ENCODE results near the gene AVEN.
"Not testable (repeated sequence)": the region's sequence is repeated elsewhere in the genome, so short reads cannot be mapped to it uniquely, and the experiment has no call there.

The AVEN gene

DNA sequence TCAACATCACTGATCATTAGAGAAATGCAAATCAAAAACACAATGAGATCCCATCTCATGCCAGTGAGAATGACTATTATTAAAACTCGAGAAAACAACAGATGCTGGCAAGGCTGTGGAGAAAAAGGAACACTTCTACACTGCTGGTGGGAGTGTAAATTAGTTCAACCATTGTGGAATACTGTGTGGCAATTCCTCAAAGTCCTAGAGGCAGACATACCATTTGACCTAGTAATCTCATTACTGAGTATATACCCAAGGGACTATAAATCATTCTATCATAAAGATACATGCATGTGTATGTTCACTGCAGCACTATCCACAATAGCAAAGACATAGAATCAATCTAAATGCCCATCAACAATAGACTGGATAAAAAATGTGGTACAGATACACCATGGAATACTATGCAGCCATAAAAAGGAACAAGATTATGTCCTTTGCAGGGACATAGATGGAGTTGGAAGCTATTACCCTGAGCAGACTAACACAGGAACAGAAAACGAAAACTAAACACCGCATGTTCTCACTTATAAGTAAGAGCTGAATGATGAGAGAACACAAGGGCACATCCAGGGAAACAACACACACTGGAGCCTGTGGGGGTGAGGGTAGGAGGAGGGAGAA, 15.2 kb upstream of the AVEN start:
- Histone ChIP-seq H3K4me3 (ENCODE audit: control insufficient read depth in 1 of 7, extremely low read depth in 1 of 7, insufficient read depth in 4 of 7, low read depth in 2 of 7, low read length in 6 of 7) (no peak overlapping the region), H3K4me1 (ENCODE audit: control extremely low read depth in 1 of 4, control insufficient read depth in 4 of 4, insufficient read depth in 4 of 4, low read length in 3 of 4) (no peaks in the 10 kb centered on the region), H3K9me3 (ENCODE audit: control extremely low read depth in 1 of 5, control insufficient read depth in 4 of 5, insufficient read depth in 2 of 5, low read depth in 1 of 5, low read length in 4 of 5) (peaks cover 3 to 19% (median 5%) of the 10 kb centered on the region in 5 experiments), H3K27me3 (replicated peaks in 2 of 5; ENCODE audit: control insufficient read depth in 4 of 5, insufficient read depth in 5 of 5, low read length in 4 of 5) (no peaks in the 10 kb centered on the region), H3K27ac (ENCODE audit: insufficient read depth in 1 of 2, low read depth in 1 of 2, low read length in 2 of 2, poor library complexity in 1 of 2, severe bottlenecking in 2 of 2) (no peak overlapping the region), H3K36me3 (ENCODE audit: control insufficient read depth in 4 of 4, insufficient read depth in 4 of 4, low read length in 3 of 4) (no peaks in the 10 kb centered on the region)
- CTCF ChIA-PET: no interaction called here
- POLR2A ChIA-PET: no interaction called here
- DNase-seq: no peak
- 100% methylated on average over 3 of the region's 3 CpGs for WGBS (ENCODE audit: insufficient coverage)

DNA sequence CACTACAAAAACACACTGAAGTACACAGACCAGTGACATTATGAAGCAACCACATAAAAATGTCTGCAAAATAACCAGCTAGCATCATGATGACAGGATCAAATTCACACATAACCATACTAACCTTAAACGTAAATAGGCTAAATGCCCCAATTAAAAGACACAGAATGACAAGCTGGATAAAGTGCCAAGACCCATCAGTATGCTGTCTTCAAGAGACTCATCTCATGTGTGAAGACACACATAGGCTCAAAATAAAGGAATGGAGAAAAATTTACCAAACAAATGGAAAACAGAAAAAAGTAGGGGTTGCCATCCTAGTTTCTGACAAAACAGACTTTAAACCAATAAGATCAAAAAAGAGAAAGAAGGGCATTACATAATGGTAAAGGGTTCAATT, 11.4 kb upstream of the AVEN start:
- H3K4me3 ChIP-seq (ENCODE audit: control insufficient read depth in 1 of 7, extremely low read depth in 1 of 7, insufficient read depth in 4 of 7, low read depth in 2 of 7, low read length in 6 of 7); DNase-seq; H3K4me1 ChIP-seq (ENCODE audit: control extremely low read depth in 1 of 4, control insufficient read depth in 4 of 4, insufficient read depth in 4 of 4, low read length in 3 of 4); H3K27ac ChIP-seq (ENCODE audit: insufficient read depth in 1 of 2, low read depth in 1 of 2, low read length in 2 of 2, poor library complexity in 1 of 2, severe bottlenecking in 2 of 2); H3K36me3 ChIP-seq (ENCODE audit: control insufficient read depth in 4 of 4, insufficient read depth in 4 of 4, low read length in 3 of 4); POLR2A ChIA-PET; H3K27me3 ChIP-seq (replicated peaks in 2 of 5; ENCODE audit: control insufficient read depth in 4 of 5, insufficient read depth in 5 of 5, low read length in 4 of 5): not testable (repeated sequence)
- WGBS (ENCODE audit: insufficient coverage): 100% methylated on average over 1 of the region's 1 CpG
- peaks cover 3 to 28% (median 6%) of the 10 kb centered on the region in 5 experiments for H3K9me3 ChIP-seq (ENCODE audit: control extremely low read depth in 1 of 5, control insufficient read depth in 4 of 5, insufficient read depth in 2 of 5, low read depth in 1 of 5, low read length in 4 of 5)
- CTCF ChIA-PET: interaction anchor here (4.5 kb wide), 1 partner anchor 12 kb away, joined by 18 read pairs; no protein-coding TSS in a partner anchor

DNA sequence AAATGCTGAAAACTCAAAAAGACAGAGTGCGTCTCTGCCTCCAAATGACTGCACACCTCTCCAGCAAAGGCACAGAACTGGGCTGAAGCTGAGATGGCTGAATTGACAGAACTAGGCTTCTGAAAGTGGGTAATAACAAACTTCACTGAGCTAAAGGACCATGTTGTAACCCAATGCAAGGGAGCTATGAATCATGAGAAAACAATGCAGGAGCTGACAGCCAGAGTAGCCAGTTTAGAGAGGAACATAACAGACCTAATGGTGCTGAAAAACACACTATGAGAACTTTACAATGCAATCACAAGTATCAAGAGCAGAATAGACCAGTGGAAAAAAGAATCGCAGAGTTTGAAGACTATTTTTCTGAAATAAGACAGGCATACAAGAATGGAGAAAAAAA, 10.1 kb upstream of the AVEN start:
- peaks cover 3 to 28% (median 6%) of the 10 kb centered on the region in 5 experiments for H3K9me3 ChIP-seq (ENCODE audit: control extremely low read depth in 1 of 5, control insufficient read depth in 4 of 5, insufficient read depth in 2 of 5, low read depth in 1 of 5, low read length in 4 of 5)
- no peak overlapping the region for H3K27ac ChIP-seq (ENCODE audit: insufficient read depth in 1 of 2, low read depth in 1 of 2, low read length in 2 of 2, poor library complexity in 1 of 2, severe bottlenecking in 2 of 2)
- ChIA-PET POLR2A (no interaction called here), CTCF (interaction anchor here (1.0 to 4.5 kb wide), 2 partner anchors 13 to 20 kb away, joined by 4 to 18 read pairs; no protein-coding TSS in a partner anchor)
- no peak overlapping the region for H3K4me3 ChIP-seq (ENCODE audit: control insufficient read depth in 1 of 7, extremely low read depth in 1 of 7, insufficient read depth in 4 of 7, low read depth in 2 of 7, low read length in 6 of 7)
- WGBS (ENCODE audit: insufficient coverage): 100% methylated on average over 2 of the region's 2 CpGs
- no peaks in the 10 kb centered on the region for H3K27me3 ChIP-seq (replicated peaks in 2 of 5; ENCODE audit: control insufficient read depth in 4 of 5, insufficient read depth in 5 of 5, low read length in 4 of 5)
- DNase-seq: no peak
- no peaks in the 10 kb centered on the region for H3K4me1 ChIP-seq (ENCODE audit: control extremely low read depth in 1 of 4, control insufficient read depth in 4 of 4, insufficient read depth in 4 of 4, low read length in 3 of 4)
- no peaks in the 10 kb centered on the region for H3K36me3 ChIP-seq (ENCODE audit: control insufficient read depth in 4 of 4, insufficient read depth in 4 of 4, low read length in 3 of 4)

DNA sequence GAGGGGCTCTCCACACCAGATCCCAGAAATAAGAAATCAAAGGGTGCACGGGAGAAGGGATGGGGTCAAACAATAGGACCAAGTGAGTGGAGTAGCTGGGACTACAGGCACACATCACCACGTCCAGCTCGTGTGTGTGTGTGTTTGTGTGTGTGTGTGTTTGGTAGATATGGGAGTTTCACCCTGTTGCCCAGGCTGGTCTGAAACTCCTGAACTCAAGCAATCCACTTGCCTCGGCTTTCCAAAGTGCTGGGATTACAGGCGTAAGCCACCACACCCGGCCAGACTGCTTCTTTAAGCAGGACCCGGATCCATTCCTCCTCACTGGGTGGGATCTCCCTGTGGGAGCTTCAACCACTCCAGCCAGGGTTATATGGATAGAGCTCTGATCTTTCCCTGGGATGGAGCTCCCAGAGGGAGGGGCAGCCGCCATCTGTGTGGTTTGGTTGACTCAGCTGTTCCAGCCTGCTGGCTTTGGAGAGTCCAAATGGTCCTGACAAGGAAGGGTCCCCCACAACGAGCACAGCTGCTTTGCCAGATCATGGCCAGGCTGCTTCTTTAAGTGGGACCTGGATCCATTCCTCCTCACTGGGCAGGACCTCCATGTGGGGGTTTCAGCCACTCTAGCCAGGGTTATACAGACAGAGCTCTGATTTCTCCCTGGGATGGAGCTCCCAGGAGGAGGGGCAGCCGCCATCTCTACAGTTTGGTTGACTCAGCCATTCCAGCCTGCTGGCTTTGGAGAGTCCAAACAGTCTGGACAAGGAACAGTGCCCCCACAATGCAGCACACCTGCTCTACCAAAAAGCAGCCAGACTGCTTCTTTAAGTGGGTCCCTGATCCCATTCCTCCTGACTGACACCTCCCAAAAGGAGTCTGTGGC, 9.1 kb upstream of the AVEN start:
- WGBS (ENCODE audit: insufficient coverage): 96% methylated on average over 4 of the region's 10 CpGs

DNA sequence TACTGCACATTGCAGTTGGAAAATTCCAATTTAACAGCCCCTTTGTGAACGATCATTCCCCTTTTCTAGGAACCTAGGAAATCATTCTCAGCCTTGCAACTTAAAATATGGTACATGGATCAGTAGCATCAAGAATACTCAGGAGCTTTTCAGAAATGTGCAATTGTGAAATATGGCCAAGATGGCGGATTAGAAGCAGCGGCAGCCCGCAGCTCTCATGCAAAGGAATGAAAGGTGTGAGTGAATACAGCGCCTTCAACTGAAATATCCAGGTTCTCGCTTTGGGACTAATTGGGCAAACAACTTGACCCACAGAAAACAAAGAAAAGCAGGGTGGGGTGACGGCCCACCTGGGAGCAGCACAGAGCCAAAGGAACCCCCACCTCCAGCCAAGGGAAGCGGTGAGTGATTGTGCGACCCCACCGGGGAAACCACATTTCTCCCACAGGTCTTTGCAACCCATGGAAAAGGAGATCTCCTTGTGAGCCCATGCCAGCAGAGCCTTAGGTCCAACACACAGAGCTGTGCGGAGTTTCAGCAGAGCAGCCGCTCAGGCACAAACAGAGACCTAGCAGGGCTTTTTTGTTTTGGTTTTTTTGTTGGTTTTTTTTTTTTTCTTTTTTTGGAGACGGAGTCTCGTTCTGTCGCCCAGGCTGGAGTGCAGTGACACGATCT, 7.6 kb upstream of the AVEN start:
- ChIA-PET CTCF (no interaction called here), POLR2A (no interaction called here)

More for the DNA sequence above, 9.1 kb upstream of the AVEN start:
- no peaks in the 10 kb centered on the region for H3K4me1 ChIP-seq (ENCODE audit: control extremely low read depth in 1 of 4, control insufficient read depth in 4 of 4, insufficient read depth in 4 of 4, low read length in 3 of 4)
- POLR2A ChIA-PET: interaction anchor here (0.6 kb wide), 1 partner anchor 387 kb away, joined by 3 read pairs; no protein-coding TSS in a partner anchor
- H3K9me3 ChIP-seq (ENCODE audit: control extremely low read depth in 1 of 5, control insufficient read depth in 4 of 5, insufficient read depth in 2 of 5, low read depth in 1 of 5, low read length in 4 of 5): peaks cover 3 to 28% (median 6%) of the 10 kb centered on the region in 5 experiments
- H3K4me3 ChIP-seq (ENCODE audit: control insufficient read depth in 1 of 7, extremely low read depth in 1 of 7, insufficient read depth in 4 of 7, low read depth in 2 of 7, low read length in 6 of 7): no peak overlapping the region
- no peak for DNase-seq
- H3K27ac ChIP-seq (ENCODE audit: insufficient read depth in 1 of 2, low read depth in 1 of 2, low read length in 2 of 2, poor library complexity in 1 of 2, severe bottlenecking in 2 of 2): no peak overlapping the region
- CTCF ChIA-PET: interaction anchor here (1.0 to 4.5 kb wide), 2 partner anchors 14 to 19 kb away, joined by 4 to 18 read pairs; no protein-coding TSS in a partner anchor
- H3K27me3 ChIP-seq (replicated peaks in 2 of 5; ENCODE audit: control insufficient read depth in 4 of 5, insufficient read depth in 5 of 5, low read length in 4 of 5): no peaks in the 10 kb centered on the region
- no peaks in the 10 kb centered on the region for H3K36me3 ChIP-seq (ENCODE audit: control insufficient read depth in 4 of 4, insufficient read depth in 4 of 4, low read length in 3 of 4)

DNA sequence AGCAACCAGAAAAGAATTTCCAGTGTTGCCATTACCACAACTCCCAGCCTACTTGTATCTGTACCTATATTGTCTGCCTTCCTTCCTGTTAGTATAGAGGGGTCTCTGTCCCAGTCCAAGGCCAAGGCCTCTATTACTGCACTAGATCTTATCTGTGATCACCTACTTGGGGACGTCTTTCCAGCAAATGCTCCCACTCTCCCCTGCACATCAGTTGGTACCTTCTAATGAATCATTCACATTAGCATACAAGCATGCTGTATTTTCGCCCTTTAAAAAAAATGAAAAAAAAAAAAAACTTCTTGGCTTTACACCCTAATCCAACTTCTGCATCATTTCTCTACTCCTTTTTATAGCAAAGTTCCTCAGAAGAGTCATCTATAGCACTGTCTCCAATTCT, 4.8 kb upstream of the AVEN start:
- H3K9me3 ChIP-seq (ENCODE audit: control extremely low read depth in 1 of 5, control insufficient read depth in 4 of 5, insufficient read depth in 2 of 5, low read depth in 1 of 5, low read length in 4 of 5): peaks cover 0 to 6% (median 0%) of the 10 kb centered on the region in 5 experiments
- H3K4me3 ChIP-seq (ENCODE audit: control insufficient read depth in 1 of 7, extremely low read depth in 1 of 7, insufficient read depth in 4 of 7, low read depth in 2 of 7, low read length in 6 of 7): no peak overlapping the region
- H3K27me3 ChIP-seq (replicated peaks in 2 of 5; ENCODE audit: control insufficient read depth in 4 of 5, insufficient read depth in 5 of 5, low read length in 4 of 5): no peaks in the 10 kb centered on the region
- DNase-seq: no peak
- WGBS (ENCODE audit: insufficient coverage): 100% methylated on average over 1 of the region's 2 CpGs
- POLR2A ChIA-PET: interaction anchor here (0.6 kb wide), 1 partner anchor 54 kb away, joined by 4 read pairs; no protein-coding TSS in a partner anchor
- H3K4me1 ChIP-seq (ENCODE audit: control extremely low read depth in 1 of 4, control insufficient read depth in 4 of 4, insufficient read depth in 4 of 4, low read length in 3 of 4): peaks cover 5 to 15% (median 13%) of the 10 kb centered on the region in 4 experiments
- H3K27ac ChIP-seq (ENCODE audit: insufficient read depth in 1 of 2, low read depth in 1 of 2, low read length in 2 of 2, poor library complexity in 1 of 2, severe bottlenecking in 2 of 2): no peak overlapping the region
- CTCF ChIA-PET: interaction anchor here (0.9 to 1.4 kb wide), 3 partner anchors 17 to 22 kb away, joined by 3 to 6 read pairs (median 5); no protein-coding TSS in a partner anchor
- no peaks in the 10 kb centered on the region for H3K36me3 ChIP-seq (ENCODE audit: control insufficient read depth in 4 of 4, insufficient read depth in 4 of 4, low read length in 3 of 4)

More for the DNA sequence above, 7.6 kb upstream of the AVEN start:
- no peak overlapping the region for H3K27ac ChIP-seq (ENCODE audit: insufficient read depth in 1 of 2, low read depth in 1 of 2, low read length in 2 of 2, poor library complexity in 1 of 2, severe bottlenecking in 2 of 2)
- no peak overlapping the region for H3K4me3 ChIP-seq (ENCODE audit: control insufficient read depth in 1 of 7, extremely low read depth in 1 of 7, insufficient read depth in 4 of 7, low read depth in 2 of 7, low read length in 6 of 7)
- no peaks in the 10 kb centered on the region for H3K4me1 ChIP-seq (ENCODE audit: control extremely low read depth in 1 of 4, control insufficient read depth in 4 of 4, insufficient read depth in 4 of 4, low read length in 3 of 4)
- DNase-seq: no peak
- peaks cover 1 to 19% (median 6%) of the 10 kb centered on the region in 5 experiments for H3K9me3 ChIP-seq (ENCODE audit: control extremely low read depth in 1 of 5, control insufficient read depth in 4 of 5, insufficient read depth in 2 of 5, low read depth in 1 of 5, low read length in 4 of 5)
- WGBS (ENCODE audit: insufficient coverage): 92% methylated on average over 9 of the region's 16 CpGs
- H3K36me3 ChIP-seq (ENCODE audit: control insufficient read depth in 4 of 4, insufficient read depth in 4 of 4, low read length in 3 of 4): no peaks in the 10 kb centered on the region
- no peaks in the 10 kb centered on the region for H3K27me3 ChIP-seq (replicated peaks in 2 of 5; ENCODE audit: control insufficient read depth in 4 of 5, insufficient read depth in 5 of 5, low read length in 4 of 5)
